ENCODE data around the gene TAS2R8. TPM values are rescaled to one million over a fixed set of nuclear protein-coding genes. Genes with fewer than 3 reads are reported as not detected.

TAS2R8 gene
- total RNA-seq, 1 experiment from 2014 or later: not detected

DNA sequence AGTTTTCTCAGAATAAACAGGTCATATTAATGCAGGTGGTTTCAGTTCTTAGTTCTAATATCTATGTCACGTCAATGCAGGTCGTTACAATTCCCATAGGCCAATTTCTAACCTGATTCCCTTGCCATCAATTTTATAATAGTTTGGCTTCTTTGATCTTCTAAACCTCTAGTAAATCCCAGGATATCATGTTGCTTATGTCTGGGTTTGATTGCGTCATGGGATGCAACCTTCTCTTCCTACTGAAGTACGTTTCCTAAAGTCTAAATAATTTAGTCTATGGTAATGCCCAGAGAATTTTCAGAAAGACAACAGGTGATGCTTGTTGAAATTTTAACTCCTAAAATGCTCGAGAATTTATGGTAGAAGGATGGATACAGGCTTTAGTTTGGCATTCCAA is 23.8 kb downstream of the TAS2R8 start:
- Histone ChIP-seq H3K9me2 (ENCODE audit: insufficient read depth) (no peaks in the 10 kb centered on the region), H2AFZ (ENCODE audit: low read depth, low read length, poor library complexity, severe bottlenecking) (no peak overlapping the region), H3K36me3 (ENCODE audit: control insufficient read depth in 1 of 2, insufficient read depth in 2 of 2, low read length in 2 of 2) (no peaks in the 10 kb centered on the region), H3K27ac (ENCODE audit: low read depth, low read length) (no peak overlapping the region), H3K79me2 (ENCODE audit: insufficient read depth, low read length) (no peaks in the 10 kb centered on the region), H3K4me3 (replicated peaks in 1 of 2; ENCODE audit: low read depth in 1 of 2, low read length in 2 of 2) (no peak overlapping the region), H3K27me3 (ENCODE audit: insufficient read depth, low read length) (no peaks in the 10 kb centered on the region), H3K9ac (ENCODE audit: low read length) (no peak overlapping the region), H3K4me2 (ENCODE audit: low read length) (no peak overlapping the region), H4K20me1 (ENCODE audit: insufficient read depth) (no peaks in the 10 kb centered on the region), H3K4me1 (ENCODE audit: control insufficient read depth in 1 of 2, insufficient read depth in 2 of 2, low read length in 2 of 2) (no peaks in the 10 kb centered on the region), H3K9me3 (ENCODE audit: control insufficient read depth in 1 of 2, insufficient read depth in 1 of 2, low read depth in 1 of 2, low read length in 2 of 2) (no peaks in the 10 kb centered on the region)
- TF ChIP-seq, protein P1, sequence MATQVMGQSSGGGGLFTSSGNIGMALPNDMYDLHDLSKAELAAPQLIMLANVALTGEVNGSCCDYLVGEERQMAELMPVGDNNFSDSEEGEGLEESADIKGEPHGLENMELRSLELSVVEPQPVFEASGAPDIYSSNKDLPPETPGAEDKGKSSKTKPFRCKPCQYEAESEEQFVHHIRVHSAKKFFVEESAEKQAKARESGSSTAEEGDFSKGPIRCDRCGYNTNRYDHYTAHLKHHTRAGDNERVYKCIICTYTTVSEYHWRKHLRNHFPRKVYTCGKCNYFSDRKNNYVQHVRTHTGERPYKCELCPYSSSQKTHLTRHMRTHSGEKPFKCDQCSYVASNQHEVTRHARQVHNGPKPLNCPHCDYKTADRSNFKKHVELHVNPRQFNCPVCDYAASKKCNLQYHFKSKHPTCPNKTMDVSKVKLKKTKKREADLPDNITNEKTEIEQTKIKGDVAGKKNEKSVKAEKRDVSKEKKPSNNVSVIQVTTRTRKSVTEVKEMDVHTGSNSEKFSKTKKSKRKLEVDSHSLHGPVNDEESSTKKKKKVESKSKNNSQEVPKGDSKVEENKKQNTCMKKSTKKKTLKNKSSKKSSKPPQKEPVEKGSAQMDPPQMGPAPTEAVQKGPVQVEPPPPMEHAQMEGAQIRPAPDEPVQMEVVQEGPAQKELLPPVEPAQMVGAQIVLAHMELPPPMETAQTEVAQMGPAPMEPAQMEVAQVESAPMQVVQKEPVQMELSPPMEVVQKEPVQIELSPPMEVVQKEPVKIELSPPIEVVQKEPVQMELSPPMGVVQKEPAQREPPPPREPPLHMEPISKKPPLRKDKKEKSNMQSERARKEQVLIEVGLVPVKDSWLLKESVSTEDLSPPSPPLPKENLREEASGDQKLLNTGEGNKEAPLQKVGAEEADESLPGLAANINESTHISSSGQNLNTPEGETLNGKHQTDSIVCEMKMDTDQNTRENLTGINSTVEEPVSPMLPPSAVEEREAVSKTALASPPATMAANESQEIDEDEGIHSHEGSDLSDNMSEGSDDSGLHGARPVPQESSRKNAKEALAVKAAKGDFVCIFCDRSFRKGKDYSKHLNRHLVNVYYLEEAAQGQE (IDR thresholded peaks at IDR 0.05; ENCODE audit: low read depth): no peak
- TF ChIP-seq SRF (IDR thresholded peaks at IDR 0.05; ENCODE audit: low read depth): no peak
- TF ChIP-seq, protein P2, sequence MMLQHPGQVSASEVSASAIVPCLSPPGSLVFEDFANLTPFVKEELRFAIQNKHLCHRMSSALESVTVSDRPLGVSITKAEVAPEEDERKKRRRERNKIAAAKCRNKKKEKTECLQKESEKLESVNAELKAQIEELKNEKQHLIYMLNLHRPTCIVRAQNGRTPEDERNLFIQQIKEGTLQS (IDR thresholded peaks at IDR 0.05): no peak
- no peak for TF ChIP-seq SP1 (IDR thresholded peaks at IDR 0.05; ENCODE audit: low read depth)
- no peak for TF ChIP-seq FOSL1 (IDR thresholded peaks at IDR 0.05; ENCODE audit: low read depth)
- TF ChIP-seq POLR2A (IDR thresholded peaks at IDR 0.05; ENCODE audit: borderline replicate concordance, extremely low read depth, insufficient read depth, insufficient read length): no peak
- DNase-seq (ENCODE audit: low read depth, low spot score) (no peak), ATAC-seq (no peak)
- RAD21 ChIA-PET (ENCODE audit: low non-redundant PET in 1 of 2, low total read pairs in 2 of 2, uncharacterized antibody in 2 of 2, unreplicated experiment in 2 of 2): no interaction called here
- POLR2A ChIA-PET: no interaction called here
- intact Hi-C loops (cut with micrococcal nuclease): no loop called here
- no TSS peak for BruUV-seq (replicated peaks)
- CTCF ChIA-PET: no interaction called here

DNA sequence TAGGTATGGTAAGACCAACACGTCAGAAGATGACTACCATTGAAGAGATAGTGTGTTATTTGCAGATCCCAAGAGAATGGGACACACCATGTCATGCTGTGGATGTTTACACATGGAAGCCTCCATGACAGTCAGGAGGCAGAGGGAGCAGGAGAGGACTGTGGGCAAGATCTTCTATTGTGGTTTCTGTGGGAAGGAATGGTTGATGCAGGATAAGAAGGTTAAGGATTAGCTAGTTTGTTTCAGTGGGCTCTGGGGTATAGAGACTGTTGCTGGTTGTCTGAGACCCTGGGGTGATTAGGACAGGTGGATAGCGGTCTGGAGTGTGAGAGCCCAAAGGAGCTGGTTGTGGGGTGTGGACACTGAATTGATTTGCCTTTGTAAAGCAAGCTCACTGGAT is 28.0 kb downstream of the TAS2R8 start:
- H3K27ac ChIP-seq (ENCODE audit: low read depth, low read length): no peak overlapping the region
- H4K20me1 ChIP-seq (ENCODE audit: insufficient read depth): no peaks in the 10 kb centered on the region
- H3K4me1 ChIP-seq (ENCODE audit: control insufficient read depth in 1 of 2, insufficient read depth in 2 of 2, low read length in 2 of 2): no peaks in the 10 kb centered on the region
- no peaks in the 10 kb centered on the region for H3K79me2 ChIP-seq (ENCODE audit: insufficient read depth, low read length)
- DNase-seq (ENCODE audit: low read depth, low spot score): no peak
- H2AFZ ChIP-seq (ENCODE audit: low read depth, low read length, poor library complexity, severe bottlenecking): no peak overlapping the region
- ChIA-PET POLR2A (no interaction called here), CTCF (no interaction called here), RAD21 (ENCODE audit: low non-redundant PET in 1 of 2, low total read pairs in 2 of 2, uncharacterized antibody in 2 of 2, unreplicated experiment in 2 of 2) (no interaction called here)
- H3K27me3 ChIP-seq (ENCODE audit: insufficient read depth, low read length): peaks cover 5% of the 10 kb centered on the region; the same call in 1 of the 2 replicates
- no peak for ATAC-seq
- no peak overlapping the region for H3K4me3 ChIP-seq (replicated peaks in 1 of 2; ENCODE audit: low read depth in 1 of 2, low read length in 2 of 2)
- H3K9me3 ChIP-seq (ENCODE audit: control insufficient read depth in 1 of 2, insufficient read depth in 1 of 2, low read depth in 1 of 2, low read length in 2 of 2): no peaks in the 10 kb centered on the region
- intact Hi-C loops (cut with micrococcal nuclease): no loop called here
- H3K9ac ChIP-seq (ENCODE audit: low read length): no peak overlapping the region
- no peaks in the 10 kb centered on the region for H3K36me3 ChIP-seq (ENCODE audit: control insufficient read depth in 1 of 2, insufficient read depth in 2 of 2, low read length in 2 of 2)
- TF ChIP-seq FOSL1 (IDR thresholded peaks at IDR 0.05; ENCODE audit: low read depth): no peak
- TF ChIP-seq CEBPB (IDR thresholded peaks at IDR 0.05; ENCODE audit: low read depth): no peak
- no peak overlapping the region for H3K4me2 ChIP-seq (ENCODE audit: low read length)
- no TSS peak for BruUV-seq (replicated peaks)
- H3K9me2 ChIP-seq (ENCODE audit: insufficient read depth): no peaks in the 10 kb centered on the region
